Tibial nerve (tissue), 4 donors: ENCODE measurements around the gene SPON1. TPM values are rescaled to one million over a fixed set of nuclear protein-coding genes. Genes with fewer than 3 reads are reported as not detected.
A peak's percentile ranks its signal among the peaks of the same experiment; 100 is the strongest.

Experiments used
- DNase-seq, 2 donors: peaks; one replicate each; pipeline ENCODE4 v3.0.0-alpha.2; 2019; ENCODE audit warnings: low spot score in 2 of 2
- H3K27ac ChIP-seq, 4 donors: fragments of 200-600 bp; sonication (generic) in 3 of 4; one replicate each; pipeline ENCODE4 v1.5.1; 2017 to 2019; ENCODE audit warnings: mild to moderate bottlenecking in 1 of 4
- H3K27me3 ChIP-seq, 2 donors: fragments of 200-600 bp; sonication (generic) in 1 of 2; one replicate each; pipeline versions ENCODE4 v1.5.1 to v1.6.0; 2017 to 2019
- H3K36me3 ChIP-seq, 3 donors: fragments of 200-600 bp; sonication (generic); one replicate each; pipeline ENCODE4 v1.5.1; 2018 to 2019
- H3K4me1 ChIP-seq, 4 donors: fragments of 200-600 bp; sonication (generic) in 3 of 4; one replicate each; pipeline ENCODE4 v1.5.1; 2017 to 2019
- H3K4me3 ChIP-seq, 4 donors: fragments of 200-600 bp; sonication (generic) in 3 of 4; one replicate each; pipeline ENCODE4 v1.5.1; 2017 to 2019; ENCODE audit warnings: mild to moderate bottlenecking in 1 of 4, moderate library complexity in 1 of 4
- H3K9me3 ChIP-seq, 4 donors: fragments of 200-600 bp; sonication (generic) in 3 of 4; one replicate each; pipeline ENCODE4 v1.5.1; 2017 to 2019
- EP300 ChIP-seq, 2 donors: sonication (generic); formaldehyde crosslinking; IDR thresholded peaks; one replicate each; pipeline ENCODE4 v1.6.1; 2017; ENCODE audit warnings: antibody characterized with exemption in 2 of 2, mild to moderate bottlenecking in 1 of 2
- POLR2A ChIP-seq, 2 donors: fragments of 450-650 bp; IDR thresholded peaks; one replicate each; pipeline ENCODE4 v1.6.1; 2017; ENCODE audit warnings: antibody characterized with exemption in 2 of 2, mild to moderate bottlenecking in 2 of 2, moderate library complexity in 2 of 2
- WGBS, 2 donors: methylation state at CpG; one replicate each; pipeline ENCODE4 v1.1.5; 2018; 5-methylcytosine and 5-hydroxymethylcytosine counted together
- total RNA-seq, 4 donors: library from RNA; depleted of rRNA; stranded (reverse); fragments of >200 nt; gene quantifications; one replicate each; pipeline ENCODE4 v1.1.0, GENCODE V29; 2016
- TF ChIP-seq, protein P1 (sequence below), 5 experiments: fragments of 200-600 bp in 3 of 5; fragments of 450-650 bp in 2 of 5; sonication (generic) in 3 of 5; IDR thresholded peaks; one replicate each; pipeline ENCODE4 v1.5.1; 2016 to 2019; ENCODE audit warnings: antibody characterized with exemption in 5 of 5, mild to moderate bottlenecking in 3 of 5, moderate library complexity in 2 of 5

The SPON1 gene
- total RNA-seq, 4 donors from 2014 or later: 13.5 to 33.9 (median 30.2) TPM

DNA sequence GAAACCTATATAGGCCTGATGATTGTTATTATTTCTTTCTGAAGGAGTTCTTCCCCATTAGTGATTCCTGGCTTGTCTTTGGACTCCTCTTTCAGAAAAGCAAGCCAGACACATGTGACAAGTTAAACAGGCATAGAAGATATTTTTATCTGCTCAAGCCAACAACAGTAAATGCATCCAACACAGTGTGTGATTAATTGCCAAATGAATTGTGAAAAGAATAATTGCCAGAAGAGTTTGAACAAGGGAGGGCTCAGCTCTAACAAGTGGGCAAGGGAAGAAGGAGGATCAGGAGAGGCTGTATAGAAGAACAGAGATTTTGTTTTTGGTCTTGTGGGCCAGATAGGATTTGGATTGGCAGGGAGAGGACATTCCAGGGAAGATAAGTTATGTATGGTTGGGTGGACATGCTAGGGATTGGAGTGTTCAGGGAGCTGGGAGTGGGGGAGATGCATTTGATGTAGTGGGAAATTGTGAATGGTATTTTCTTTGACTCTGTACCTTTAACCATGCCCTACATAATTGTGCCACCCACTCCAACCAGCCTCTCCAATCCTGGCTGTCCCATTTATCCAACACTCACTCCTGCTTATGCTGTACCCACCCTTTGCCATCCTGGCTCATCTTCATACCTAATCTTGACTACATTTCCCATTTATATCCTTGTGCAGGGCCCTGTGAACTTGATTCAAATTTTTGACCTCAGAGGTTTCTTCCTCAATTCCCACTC lies 223.7 kb downstream of the SPON1 start:
- TF ChIP-seq POLR2A (IDR thresholded peaks at IDR 0.05) (no peak), EP300 (IDR thresholded peaks at IDR 0.05) (no peak)
- Histone ChIP-seq H3K36me3 (no peaks in the 10 kb centered on the region), H3K27me3 (no peaks in the 10 kb centered on the region), H3K4me3 (no peak overlapping the region), H3K4me1 (peaks cover 0 to 24% (median 3%) of the 10 kb centered on the region in 4 donors), H3K9me3 (no peaks in the 10 kb centered on the region), H3K27ac (no peak overlapping the region)
- DNase-seq: no peak

DNA sequence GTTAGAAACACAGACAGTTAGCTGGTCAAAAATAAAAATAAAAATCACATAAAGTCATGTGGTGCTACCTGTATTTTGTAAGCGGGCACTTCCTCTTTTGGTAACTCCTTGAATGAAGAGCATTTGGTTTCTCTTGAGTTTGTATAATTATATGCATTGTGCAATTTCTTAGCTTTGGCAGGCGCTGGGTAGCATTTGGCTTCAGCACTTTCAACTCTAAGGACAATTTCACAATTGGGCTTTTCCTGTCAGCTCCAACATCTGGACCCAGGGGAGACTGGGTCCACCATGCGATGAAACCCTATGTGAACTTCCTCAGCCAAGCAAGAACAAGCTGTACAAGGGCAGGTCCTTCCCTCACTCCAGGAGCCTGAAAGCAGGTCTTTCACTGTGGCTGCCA lies 227.4 kb downstream of the SPON1 start:
- WGBS, 2 donors: 50 to 59% methylated on average over 3 of the region's 3 CpGs
- no peaks in the 10 kb centered on the region for H3K36me3 ChIP-seq
- peak; percentile 11 to 94 for TF ChIP-seq EP300 (IDR thresholded peaks at IDR 0.05)
- no peak for TF ChIP-seq POLR2A (IDR thresholded peaks at IDR 0.05)
- peaks cover 0 to 32% (median 3%) of the 10 kb centered on the region in 4 donors for H3K4me1 ChIP-seq
- H3K27ac ChIP-seq: peak overlapping the region in 3 of 4 donors; percentile 42 to 55 (median 53)
- no peaks in the 10 kb centered on the region for H3K27me3 ChIP-seq
- DNase-seq: peak; percentile 49 to 74
- H3K9me3 ChIP-seq: no peaks in the 10 kb centered on the region
- no peak overlapping the region for H3K4me3 ChIP-seq

DNA sequence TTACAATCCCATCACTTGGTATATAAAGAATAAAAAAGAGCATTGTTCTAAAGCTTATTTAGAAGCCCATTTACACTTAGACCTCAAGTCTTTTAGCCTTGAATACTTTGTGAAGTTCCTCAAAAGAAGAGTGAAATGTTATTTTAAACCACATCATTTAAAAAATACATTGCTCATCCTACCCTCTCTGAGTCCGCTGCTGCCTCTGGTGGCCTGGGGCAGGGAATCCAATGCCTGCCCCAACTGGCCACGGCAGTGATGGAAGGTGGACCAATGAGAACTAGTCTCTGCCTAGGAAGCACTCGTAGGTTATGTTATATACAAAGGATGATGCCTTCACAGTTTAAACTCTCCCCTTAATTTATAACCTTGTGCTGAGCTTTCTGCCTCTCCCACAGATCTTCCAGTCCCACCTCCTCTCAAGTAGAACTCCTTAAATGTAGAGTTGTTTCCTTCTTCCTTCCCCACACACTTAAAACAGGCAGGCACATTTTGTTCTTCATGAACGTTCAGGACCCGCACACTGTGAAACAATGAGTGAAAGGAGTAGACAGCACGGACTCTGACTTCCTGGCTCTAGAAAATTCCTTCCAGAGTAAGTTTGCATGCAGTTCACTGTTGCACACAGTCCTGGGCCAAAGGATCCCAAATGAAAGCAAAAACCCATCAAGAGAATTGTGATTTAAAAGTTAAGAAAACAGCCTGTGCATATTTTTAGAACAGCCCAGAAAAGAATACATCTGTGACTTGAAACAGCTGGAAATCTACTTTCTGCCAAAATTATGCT lies 228.7 kb downstream of the SPON1 start:
- TF ChIP-seq EP300 (IDR thresholded peaks at IDR 0.05): no peak
- TF ChIP-seq POLR2A (IDR thresholded peaks at IDR 0.05): no peak
- TF ChIP-seq, protein P1, sequence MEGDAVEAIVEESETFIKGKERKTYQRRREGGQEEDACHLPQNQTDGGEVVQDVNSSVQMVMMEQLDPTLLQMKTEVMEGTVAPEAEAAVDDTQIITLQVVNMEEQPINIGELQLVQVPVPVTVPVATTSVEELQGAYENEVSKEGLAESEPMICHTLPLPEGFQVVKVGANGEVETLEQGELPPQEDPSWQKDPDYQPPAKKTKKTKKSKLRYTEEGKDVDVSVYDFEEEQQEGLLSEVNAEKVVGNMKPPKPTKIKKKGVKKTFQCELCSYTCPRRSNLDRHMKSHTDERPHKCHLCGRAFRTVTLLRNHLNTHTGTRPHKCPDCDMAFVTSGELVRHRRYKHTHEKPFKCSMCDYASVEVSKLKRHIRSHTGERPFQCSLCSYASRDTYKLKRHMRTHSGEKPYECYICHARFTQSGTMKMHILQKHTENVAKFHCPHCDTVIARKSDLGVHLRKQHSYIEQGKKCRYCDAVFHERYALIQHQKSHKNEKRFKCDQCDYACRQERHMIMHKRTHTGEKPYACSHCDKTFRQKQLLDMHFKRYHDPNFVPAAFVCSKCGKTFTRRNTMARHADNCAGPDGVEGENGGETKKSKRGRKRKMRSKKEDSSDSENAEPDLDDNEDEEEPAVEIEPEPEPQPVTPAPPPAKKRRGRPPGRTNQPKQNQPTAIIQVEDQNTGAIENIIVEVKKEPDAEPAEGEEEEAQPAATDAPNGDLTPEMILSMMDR (IDR thresholded peaks at IDR 0.05): no peak
- Histone ChIP-seq H3K9me3 (no peaks in the 10 kb centered on the region), H3K4me1 (peaks cover 0 to 32% (median 3%) of the 10 kb centered on the region in 4 donors), H3K27ac (peak overlapping the region in 3 of 4 donors; percentile 29 to 55 (median 53)), H3K36me3 (no peaks in the 10 kb centered on the region), H3K27me3 (no peaks in the 10 kb centered on the region), H3K4me3 (no peak overlapping the region)
- DNase-seq: no peak
- 40 to 46% methylated on average over 6 of the region's 6 CpGs for WGBS, 2 donors

DNA sequence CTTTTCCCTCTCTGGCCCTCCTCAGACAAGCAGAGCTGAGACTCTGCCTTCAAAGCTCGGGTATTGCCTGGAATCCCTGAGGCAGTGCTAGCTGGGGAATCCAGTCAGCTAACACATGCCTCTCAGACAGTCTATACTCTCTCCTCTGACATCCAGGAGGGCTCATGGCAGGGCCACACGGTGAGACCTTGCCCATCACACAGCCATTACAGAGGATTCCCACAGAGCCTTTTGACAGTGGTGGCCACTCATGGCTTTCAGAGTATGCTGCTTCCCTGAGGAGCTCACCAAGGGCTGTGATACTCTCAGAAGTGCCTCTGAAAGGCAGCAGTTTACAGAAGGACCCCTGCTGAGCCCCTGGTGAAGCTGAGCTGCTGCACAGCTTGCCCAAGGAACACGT lies 231.1 kb downstream of the SPON1 start:
- Histone ChIP-seq H3K4me3 (no peak overlapping the region), H3K4me1 (peaks cover 0 to 30% (median 3%) of the 10 kb centered on the region in 4 donors), H3K27ac (no peak overlapping the region), H3K9me3 (no peaks in the 10 kb centered on the region), H3K36me3 (no peaks in the 10 kb centered on the region), H3K27me3 (no peaks in the 10 kb centered on the region)
- TF ChIP-seq, protein P1 (IDR thresholded peaks at IDR 0.05): no peak
- TF ChIP-seq POLR2A (IDR thresholded peaks at IDR 0.05) (no peak), EP300 (IDR thresholded peaks at IDR 0.05) (no peak)
- WGBS, 2 donors: 71 to 76% methylated on average over 3 of the region's 3 CpGs
- no peak for DNase-seq

DNA sequence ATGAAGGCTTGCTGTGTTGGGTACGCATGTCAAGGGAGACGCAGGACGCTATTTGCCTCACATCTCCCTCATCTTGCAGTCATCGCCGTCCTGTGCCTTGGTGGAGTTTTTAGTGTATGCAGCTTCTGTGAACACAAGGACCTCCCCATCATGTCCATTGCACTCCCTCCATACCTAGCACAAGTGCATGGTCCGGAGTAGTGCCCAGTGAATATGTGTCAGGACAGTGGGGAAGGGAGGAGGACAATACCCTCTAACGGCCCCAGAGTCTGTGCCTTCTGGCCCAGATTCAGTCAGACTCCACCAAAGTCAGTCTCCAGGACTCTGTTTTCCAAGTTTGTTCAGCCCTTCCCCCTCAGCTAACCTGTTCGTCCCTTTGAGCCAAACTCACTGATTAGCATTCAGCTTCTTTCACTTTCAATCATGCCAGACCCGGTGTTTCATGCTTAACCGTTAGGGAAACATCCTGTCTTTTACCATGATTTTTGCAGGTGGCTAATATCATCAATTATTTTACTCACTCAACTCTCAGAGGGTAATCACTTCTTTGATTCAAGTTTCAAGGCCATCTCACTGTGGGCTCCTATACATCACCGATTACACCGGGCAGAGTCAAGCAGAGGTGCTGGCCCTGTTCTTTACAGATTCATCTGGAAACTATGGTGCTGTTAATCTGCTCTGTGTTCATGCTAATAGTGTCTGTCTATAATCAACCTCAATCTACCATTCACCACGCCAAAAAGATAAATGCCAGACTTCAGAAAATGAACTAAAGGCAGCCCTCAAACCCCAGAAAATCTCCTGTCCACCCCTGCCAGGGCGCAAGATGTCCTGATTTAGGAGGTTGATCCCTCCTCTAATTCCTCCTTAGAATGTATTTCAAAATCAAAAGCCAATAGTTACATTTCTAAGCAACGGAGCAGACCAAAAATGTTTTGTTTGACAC lies 240.0 kb downstream of the SPON1 start:
- WGBS, 2 donors: 75 to 77% methylated on average over 15 of the region's 15 CpGs
- H3K27me3 ChIP-seq: no peaks in the 10 kb centered on the region
- no peak overlapping the region for H3K4me3 ChIP-seq
- TF ChIP-seq POLR2A (IDR thresholded peaks at IDR 0.05) (no peak), EP300 (IDR thresholded peaks at IDR 0.05) (no peak)
- TF ChIP-seq, protein P1 (IDR thresholded peaks at IDR 0.05): no peak
- H3K4me1 ChIP-seq: peaks cover 0 to 3% (median 0%) of the 10 kb centered on the region in 4 donors
- H3K36me3 ChIP-seq: no peaks in the 10 kb centered on the region
- H3K27ac ChIP-seq: no peak overlapping the region
- H3K9me3 ChIP-seq: no peaks in the 10 kb centered on the region
- DNase-seq: no peak
